KG1 (cell line): Measurements from ENCODE around the gene FRMD1.

Source experiments
- DNase-seq: peaks from one replicate; lab custom pipeline; 2025; lab: John Stamatoyannopoulos, UW

FRMD1 gene

GRCh38 chr6:168027521-168027920 is 51.5 kb downstream of the FRMD1 start:
- DNase-seq = no peak

GRCh38 chr6:168026925-168027324 is 52.1 kb downstream of the FRMD1 start:
- DNase-seq = no peak

GRCh38 chr6:168025831-168026710 is 52.9 kb downstream of the FRMD1 start:
- no peak for DNase-seq

GRCh38 chr6:168024951-168025510 is 54.0 kb downstream of the FRMD1 start:
- no peak for DNase-seq

GRCh38 chr6:168022488-168023321 is 56.3 kb downstream of the FRMD1 start:
- DNase-seq = no peak

GRCh38 chr6:168021581-168021980 is 57.4 kb downstream of the FRMD1 start:
- no peak for DNase-seq

GRCh38 chr6:168020242-168020641 is 58.8 kb downstream of the FRMD1 start:
- no peak for DNase-seq

GRCh38 chr6:168018664-168019063 is 60.3 kb downstream of the FRMD1 start:
- no peak for DNase-seq

- DNase-seq = no peak
These were observed 61.4 kb downstream of the FRMD1 start for GRCh38 chr6:168017629-168018028.

- no peak for DNase-seq
These were observed 62.1 kb downstream of the FRMD1 start for GRCh38 chr6:168016721-168017525.

GRCh38 chr6:168016176-168016620 is 62.8 kb downstream of the FRMD1 start:
- no peak for DNase-seq

- DNase-seq = no peak
These were observed 63.4 kb downstream of the FRMD1 start for GRCh38 chr6:168015482-168016175.

GRCh38 chr6:168015009-168015408 is 64.0 kb downstream of the FRMD1 start:
- DNase-seq = no peak

GRCh38 chr6:168014428-168014827 is 64.6 kb downstream of the FRMD1 start:
- no peak for DNase-seq

GRCh38 chr6:168013250-168013915 is 65.6 kb downstream of the FRMD1 start:
- no peak for DNase-seq

GRCh38 chr6:168012431-168013249 is 66.4 kb downstream of the FRMD1 start:
- no peak for DNase-seq

- DNase-seq = no peak
These were observed 67.7 kb downstream of the FRMD1 start for GRCh38 chr6:168011291-168011690.

- no peak for DNase-seq
These were observed 69.7 kb downstream of the FRMD1 start for GRCh38 chr6:168009331-168009730.

GRCh38 chr6:168007592-168008338 is 71.2 kb downstream of the FRMD1 start:
- DNase-seq = no peak
